SKM-1 (cell line): ENCODE results near the gene CEBPA.
"Not testable (repeated sequence)": the region's sequence is repeated elsewhere in the genome, so short reads cannot be mapped to it uniquely, and the experiment has no call there.

Source experiments
- DNase-seq: peaks from one replicate; lab custom pipeline; 2025; ENCODE audit not compliant: unreplicated experiment; lab: John Stamatoyannopoulos, UW

CEBPA gene

DNA sequence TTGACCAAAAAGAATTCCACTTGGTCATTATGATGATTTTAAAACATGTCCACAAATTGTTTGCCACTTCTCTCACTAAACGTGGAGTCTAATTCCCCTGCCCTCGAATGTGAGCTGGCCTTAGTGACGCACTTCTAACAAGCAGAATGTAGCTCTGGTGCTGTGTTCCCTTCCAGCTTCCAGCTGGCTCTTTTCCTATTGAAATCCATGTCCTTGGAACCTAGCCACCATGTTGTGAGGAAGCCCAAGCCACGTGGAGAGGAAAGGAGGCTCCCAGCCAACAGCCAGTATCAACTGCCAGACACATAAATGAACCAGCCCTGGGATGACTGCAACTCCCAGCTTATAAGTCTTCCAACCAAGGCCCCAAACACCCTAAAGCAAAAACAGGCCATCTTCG lies 23.6 kb upstream of the CEBPA start:
- DNase-seq, result no peak

DNA sequence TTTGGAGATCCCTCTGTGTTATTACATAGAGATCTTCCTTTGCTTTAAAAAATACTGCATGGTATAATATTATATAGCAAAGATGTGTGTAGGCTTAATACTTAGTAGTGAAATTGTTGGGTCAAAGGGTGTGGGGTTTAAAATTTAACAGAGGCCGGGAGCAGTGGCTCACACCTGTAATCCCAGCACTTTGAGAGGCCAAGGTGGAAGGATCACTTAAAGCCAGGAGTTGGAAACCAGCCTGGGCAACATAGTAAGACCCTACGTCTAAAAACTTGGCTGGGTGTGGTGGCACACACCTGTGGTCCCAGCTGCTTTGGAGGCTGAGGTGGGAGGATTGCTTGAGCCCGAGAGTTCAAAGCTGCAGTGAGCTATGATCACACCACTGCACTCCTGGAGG lies 22.3 kb upstream of the CEBPA start:
- no peak for DNase-seq

DNA sequence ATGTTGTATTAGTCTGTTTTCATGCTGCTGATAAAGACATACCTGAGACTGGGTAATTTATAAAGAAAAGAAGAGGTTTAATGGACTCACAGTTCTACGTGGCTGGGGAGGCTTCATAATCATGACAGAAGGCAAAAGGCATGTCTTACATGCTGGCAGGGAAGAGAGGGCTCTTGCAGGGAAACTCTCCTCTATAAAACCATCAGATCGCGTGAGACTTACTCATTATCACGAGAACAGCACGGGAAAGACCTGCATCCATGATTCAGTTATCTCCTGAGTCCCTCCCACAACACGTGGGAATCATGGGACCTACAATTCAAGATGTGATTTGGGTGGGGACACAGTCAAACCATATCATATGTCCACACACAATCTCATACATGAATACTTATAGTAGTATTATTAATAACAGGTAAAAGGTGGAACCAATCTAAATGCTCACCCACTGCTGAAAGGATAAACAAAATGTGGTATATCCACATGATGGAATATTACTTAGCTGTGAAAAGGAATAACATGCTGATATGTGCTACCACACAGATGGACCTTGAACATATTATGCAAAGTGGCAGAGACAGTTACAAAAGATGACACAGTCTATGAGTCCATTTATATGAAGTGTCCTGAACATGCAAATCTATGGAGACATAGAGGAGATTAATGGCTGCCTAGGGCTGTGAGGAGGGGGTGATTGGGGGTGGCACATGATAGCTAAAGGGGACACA lies 20.9 kb upstream of the CEBPA start:
- DNase-seq, result no peak

DNA sequence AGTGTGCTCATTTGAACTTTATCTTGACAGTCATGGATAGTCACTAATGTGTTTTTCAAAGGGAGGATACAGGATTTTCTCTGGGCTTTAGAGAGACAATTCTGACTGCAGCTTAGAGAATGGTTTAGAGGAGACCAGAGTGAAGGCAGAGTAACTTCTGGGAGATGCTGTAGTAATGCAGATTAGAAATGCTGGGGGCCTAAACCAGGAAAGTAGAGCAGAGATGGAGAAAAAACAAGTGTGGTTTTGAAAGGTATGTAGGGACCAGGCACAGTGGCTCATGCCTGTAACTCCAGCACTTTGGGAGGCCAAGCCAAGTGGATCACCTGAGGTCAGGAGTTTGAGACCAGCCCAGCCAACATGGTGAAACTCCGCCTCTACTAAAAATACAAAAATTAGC lies 18.3 kb upstream of the CEBPA start:
- DNase-seq, result no peak

- DNase-seq, result not testable (repeated sequence)
Measured at GRCh38 chr19:33317991-33318390, 15.7 kb upstream of the CEBPA start.

DNA sequence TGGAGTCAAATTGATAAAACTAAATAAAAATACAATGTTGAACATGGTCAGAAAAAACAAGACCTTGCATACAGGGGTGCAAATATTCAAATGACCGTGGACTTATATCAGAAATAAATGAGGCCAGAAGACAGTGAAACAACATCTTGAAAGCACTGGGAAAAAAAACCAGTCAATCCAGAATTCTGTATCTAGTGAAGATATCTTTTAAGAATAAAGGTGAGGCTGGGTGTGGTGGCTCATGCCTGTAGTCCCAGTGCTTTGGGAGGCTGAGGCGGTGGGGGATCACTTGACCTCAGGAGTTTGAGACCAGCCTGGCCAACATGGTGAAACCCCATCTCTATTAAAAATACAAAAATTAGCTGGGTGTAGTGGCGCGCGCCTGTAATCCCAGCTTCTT lies 15.2 kb upstream of the CEBPA start:
- DNase-seq, result no peak

DNA sequence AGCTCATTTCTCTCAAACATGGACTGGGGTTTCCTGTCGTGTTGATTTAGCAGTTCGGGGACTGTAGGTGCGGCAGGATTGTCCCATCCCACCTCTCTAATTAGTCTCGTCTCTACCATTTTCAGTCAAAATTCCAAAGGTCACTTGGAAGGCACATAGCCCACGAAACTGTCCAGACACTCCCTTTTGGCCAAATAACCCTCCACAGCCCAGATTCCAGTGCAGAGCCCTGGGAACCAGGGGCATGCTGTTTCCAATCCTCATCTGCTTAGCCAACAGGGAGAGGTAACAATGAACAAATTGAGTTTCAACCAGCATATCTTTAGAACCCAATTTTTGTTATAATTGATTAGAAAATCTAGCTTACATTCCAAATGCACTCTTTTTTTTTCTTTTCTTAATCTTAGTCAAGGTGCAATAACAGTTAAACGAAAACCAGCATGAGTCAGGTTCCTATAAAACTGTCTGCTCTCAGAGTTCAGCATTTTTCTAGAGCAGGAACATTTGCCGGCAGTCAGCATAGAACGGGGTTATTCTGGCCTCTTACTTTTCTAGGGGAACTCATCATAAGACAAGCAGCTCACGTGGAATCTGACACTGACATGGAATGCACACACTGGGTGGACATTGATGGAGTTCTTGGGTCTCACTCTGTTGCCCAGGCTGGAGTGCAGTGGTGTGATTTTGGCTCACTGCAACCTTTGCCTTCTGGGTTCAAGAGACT lies 14.4 kb upstream of the CEBPA start:
- no peak for DNase-seq

DNA sequence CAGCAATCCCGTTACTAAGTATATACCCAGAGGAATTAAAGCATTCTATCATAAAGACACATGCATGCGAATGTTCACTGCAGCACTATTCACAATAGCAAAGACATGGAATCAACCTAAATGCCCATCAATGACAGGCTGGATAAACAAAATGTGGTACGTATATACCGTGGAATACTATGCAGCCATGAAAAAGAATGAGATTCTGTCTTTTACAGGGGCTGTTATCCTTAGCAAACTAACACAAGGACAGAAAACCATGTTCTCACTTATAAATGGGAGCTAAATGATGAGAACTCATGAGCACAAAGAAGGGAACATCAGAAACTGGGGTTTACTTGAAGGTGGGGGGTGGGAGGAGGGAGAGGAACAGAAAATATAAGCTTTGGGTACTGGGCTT lies 10.5 kb upstream of the CEBPA start:
- not testable (repeated sequence) for DNase-seq

DNA sequence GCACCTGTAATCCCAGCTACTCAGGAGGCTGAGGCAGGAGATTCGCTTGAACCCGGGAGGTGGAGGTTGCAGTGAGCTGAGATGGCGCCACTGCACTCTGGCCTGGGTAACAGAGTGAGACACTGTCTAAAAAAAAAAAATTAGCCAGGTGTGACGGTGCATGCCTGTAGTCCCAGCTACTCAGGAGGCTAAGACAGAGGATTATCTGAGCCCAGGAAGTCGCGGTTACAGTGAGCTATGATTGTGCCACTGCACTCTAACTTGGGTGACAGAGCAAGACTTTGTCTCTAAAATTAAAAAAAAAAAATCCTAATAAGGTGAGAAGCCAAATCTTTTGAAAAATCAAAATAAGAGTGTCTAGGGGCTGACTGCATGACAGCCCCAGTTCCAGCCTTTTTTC lies 9.7 kb upstream of the CEBPA start:
- no peak for DNase-seq

DNA sequence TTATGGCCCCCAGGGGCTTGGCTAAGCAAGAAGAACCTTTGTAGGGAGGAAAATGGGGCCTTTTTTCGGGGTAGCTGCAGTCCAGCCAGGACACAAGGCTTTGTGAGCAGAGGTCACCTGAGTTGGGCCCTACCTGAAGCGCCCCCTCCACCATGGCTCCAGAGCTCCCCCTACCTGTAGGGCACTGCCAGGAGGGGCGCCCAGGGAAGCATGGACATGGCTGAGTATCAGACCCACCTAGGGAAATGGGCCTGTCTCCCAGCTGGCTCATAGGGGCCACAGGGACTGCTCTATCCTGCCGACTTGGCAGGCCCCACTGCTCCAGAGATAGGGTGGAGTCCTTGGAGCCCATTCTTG lies 9.0 kb upstream of the CEBPA start:
- DNase-seq, result no peak

- DNase-seq, result no peak
Measured at GRCh38 chr19:33310606-33311325, 8.4 kb upstream of the CEBPA start.

GRCh38 chr19:33309826-33310225 lies 7.5 kb upstream of the CEBPA start:
- no peak for DNase-seq

DNA sequence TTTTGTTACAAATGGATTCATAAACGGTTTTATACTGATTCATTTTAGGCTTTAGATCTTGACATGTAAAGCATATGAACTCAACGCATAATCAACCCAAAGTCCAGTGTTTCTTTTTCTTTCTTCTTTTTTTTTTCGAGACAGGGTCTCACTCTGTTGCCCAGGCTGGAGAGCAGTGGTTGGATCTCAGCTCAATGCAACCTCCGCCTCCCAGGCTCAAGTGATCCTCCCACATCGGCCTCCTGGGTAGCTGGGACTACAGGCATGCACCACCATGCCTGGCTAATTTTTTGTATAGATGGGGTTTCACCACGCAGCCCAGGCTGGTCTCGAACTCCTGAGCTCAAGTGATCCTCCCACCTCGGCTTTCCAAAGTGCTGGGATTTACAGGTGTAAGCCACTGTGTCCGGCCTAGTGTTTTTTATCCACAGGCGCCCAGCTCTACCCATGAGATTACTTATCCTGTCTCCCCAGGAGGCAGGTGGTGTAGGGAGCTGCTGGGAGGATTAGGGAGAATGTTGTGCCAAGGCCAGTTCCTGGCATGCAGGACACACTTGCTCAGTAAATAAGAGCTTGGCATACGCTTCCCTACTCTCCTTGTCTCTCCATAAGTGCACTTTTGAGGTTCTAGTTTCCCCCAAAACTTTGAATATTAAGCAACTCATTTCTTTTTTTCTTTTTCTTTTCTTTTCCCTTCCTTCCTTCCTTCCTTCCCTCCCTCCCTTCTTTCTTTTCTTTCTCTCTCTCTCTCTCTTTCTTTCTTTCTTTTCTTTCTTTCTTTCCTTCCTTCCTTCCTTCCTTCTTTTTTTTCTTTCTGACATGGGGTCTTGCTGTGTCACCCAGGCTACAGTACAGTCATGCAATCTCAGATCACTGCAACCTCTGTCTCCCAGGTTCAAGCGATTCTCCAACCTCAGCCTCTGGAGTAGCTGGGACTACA lies 4.8 kb upstream of the CEBPA start:
- DNase-seq, result no peak

GRCh38 chr19:33306191-33306590 lies 3.9 kb upstream of the CEBPA start:
- no peak for DNase-seq

GRCh38 chr19:33304760-33305647 lies 2.7 kb upstream of the CEBPA start:
- no peak for DNase-seq

DNA sequence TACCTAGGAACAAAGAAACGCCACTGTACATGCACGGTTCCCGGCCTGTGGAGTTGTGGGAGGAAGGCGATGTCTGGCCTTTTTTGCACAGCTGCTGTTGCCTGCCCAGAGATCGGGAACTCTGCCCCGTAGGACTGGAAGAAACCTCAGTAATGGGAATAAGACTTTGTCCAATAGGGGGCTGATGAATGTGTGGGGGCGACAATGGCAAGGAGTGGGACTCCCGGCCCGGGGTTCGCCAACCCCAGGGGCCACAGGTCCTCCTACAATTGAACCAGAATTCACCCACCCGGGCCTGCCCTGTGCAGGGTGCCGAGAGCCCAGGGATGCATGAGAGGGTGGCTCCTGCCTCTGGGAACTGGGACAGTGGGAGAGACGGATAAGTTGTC lies 2.0 kb upstream of the CEBPA start:
- no peak for DNase-seq

- DNase-seq, result no peak
Measured at GRCh38 chr19:33303791-33304345, 1.5 kb upstream of the CEBPA start.

- DNase-seq, result no peak
Measured at GRCh38 chr19:33302974-33303790, 848 bp upstream of the CEBPA start.

DNA sequence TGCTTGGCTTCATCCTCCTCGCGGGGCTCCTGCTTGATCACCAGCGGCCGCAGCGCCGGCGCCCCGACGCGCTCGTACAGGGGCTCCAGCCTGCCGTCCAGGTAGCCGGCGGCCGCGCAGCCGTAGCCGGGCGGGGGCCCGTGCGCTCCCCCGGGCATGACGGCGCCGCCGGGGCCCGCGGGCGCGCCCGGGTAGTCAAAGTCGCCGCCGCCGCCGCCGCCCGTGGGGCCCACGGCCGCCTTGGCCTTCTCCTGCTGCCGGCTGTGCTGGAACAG lies 497 bp downstream of the CEBPA start:
- no peak for DNase-seq
